ENCODE results near the gene STYX.

Gene STYX

DNA sequence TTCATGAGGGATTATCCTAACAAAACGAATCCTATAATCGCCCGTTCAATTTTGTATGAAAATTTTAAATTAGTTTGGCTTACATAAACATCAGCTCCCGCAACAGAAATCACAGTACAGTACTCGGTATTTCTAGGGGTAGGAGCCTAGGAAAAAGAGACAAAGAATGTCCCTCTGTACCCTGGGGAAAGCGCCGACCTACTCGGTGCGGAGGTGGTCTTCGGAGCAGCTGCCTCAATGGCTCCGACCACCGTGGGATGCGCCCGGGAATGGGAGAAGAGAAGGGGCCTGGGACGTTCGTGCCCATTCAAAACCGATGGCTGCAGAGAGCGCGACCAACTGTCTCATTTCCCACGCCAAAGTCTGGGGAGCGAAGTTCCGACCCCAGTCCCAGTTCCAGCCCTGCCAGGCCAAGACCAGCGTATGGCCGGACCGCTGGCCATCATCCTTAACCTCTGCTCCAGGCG, 60.8 kb downstream of the STYX start:
- H3K4me3 ChIP-seq (ENCODE audit: low read length), result peak overlapping the region; percentile 93
- no peak for TF ChIP-seq ZNF274 (IDR thresholded peaks at IDR 0.05; ENCODE audit: low read depth, low read length)

- peak within 1 kb of the TSS; percentile 93 for H3K4me3 ChIP-seq (ENCODE audit: low read length)
- TF ChIP-seq ZNF274 (IDR thresholded peaks at IDR 0.05; ENCODE audit: low read depth, low read length), result no peak
Observed at GRCh38 chr14:52791223-52792096, 61.5 kb downstream of the STYX start, which contains the start of gene GNPNAT1. TSS of gene GNPNAT1 (minus strand) at chr14:52791607. CDS start at chr14:52784650, 6,957 bp downstream.

DNA sequence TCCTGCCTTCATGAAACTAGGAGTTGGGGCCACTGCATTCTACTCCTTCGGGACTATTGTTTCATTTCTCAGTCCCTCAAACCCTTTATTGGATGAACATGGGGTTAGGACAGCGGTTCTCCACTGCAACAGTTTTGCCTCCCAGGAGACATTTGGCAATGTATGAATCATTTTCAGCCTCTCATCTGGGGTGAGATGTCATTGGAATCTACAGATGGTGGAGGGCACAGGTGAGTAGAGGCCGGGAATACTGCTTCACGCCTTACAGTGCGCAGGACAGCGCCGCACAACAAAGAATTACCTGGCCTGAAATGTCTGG, 62.1 kb downstream of the STYX start:
- H3K4me3 ChIP-seq (ENCODE audit: low read length), result peak overlapping the region; percentile 47; the same call in 1 of the 2 replicates
- TF ChIP-seq ZNF274 (IDR thresholded peaks at IDR 0.05; ENCODE audit: low read depth, low read length), result no peak

DNA sequence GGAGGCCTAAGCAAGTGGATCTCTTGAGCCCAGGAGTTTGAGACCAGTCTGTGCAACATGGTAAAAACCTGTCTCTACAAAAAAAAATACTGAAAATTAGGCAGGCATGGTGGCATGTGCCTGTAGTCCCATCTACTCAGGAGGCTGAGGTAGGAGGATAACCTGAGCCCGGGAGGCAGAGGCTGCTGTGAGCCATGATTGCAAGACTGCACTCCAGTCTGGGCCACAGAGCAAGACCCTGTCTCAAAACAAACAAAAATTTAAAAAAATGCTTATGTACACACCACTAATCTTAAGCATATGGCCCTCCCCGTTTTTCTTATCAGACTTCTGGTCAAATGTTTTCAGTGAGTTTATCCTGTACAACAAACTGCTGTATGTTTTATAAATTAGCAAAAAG, 63.1 kb downstream of the STYX start:
- no peak for TF ChIP-seq ZNF274 (IDR thresholded peaks at IDR 0.05; ENCODE audit: low read depth, low read length)
- no peak overlapping the region for H3K4me3 ChIP-seq (ENCODE audit: low read length)

- TF ChIP-seq ZNF274 (IDR thresholded peaks at IDR 0.05; ENCODE audit: low read depth, low read length), result no peak
- H3K4me3 ChIP-seq (ENCODE audit: low read length), result no peak overlapping the region
Observed at GRCh38 chr14:52797653-52798052, 67.7 kb downstream of the STYX start.

DNA sequence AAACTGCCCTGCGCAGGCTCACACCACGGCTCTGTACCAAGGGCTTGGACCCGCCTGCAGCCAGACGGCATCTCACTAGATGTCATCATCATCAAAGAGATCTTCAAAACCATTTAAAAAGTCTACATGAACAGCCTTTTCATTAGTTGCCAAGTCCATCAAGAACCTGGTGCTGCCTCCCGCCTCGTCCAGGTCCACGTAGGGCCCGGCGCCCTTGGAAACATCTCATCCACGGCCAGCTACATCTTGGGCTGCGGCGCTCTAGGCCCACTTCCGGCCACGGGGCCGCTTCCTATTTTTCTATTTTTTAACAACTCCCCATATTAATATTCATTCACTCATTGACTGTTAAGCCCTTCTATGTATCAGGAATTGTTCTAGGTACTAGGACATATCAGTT, 68.9 kb downstream of the STYX start:
- H3K4me3 ChIP-seq (ENCODE audit: low read length), result no peak overlapping the region
- TF ChIP-seq ZNF274 (IDR thresholded peaks at IDR 0.05; ENCODE audit: low read depth, low read length), result no peak

DNA sequence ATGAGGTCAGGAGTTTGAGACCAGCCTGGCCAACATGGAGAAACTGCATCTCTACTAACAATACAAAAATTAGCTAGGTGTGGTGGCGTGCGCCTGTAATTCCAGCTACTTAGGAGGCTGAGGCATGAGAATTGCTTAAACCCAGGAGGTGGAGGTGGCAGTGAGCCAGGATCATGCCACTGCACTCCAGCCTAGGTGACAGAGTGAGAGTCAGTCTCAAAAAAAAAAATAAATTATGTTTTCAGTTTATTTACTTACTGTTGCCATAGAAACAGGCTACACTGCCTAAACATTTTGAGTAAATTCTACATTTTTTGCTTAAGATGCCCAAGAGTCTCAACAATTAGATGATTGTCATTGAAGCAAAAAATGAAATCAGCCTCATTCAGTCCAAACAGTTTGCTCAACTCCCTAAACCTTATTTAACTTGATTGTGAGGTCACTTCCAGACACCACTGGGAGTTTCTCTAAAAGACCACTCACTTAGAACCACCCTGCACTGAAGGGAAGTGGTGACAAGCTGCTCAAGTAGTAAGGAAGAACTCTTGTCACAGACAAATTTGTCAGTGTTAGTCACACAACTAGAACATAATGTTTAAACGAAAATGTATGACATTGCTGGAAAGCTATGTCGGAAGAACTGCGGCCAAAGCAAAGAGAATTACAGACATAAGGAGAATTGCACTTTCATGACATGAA, 71.2 kb downstream of the STYX start:
- no peak overlapping the region for H3K4me3 ChIP-seq (ENCODE audit: low read length)
- no peak for TF ChIP-seq ZNF274 (IDR thresholded peaks at IDR 0.05; ENCODE audit: low read depth, low read length)

GRCh38 chr14:52802597-52802996, 72.6 kb downstream of the STYX start:
- H3K4me3 ChIP-seq (ENCODE audit: low read length), result no peak overlapping the region
- TF ChIP-seq ZNF274 (IDR thresholded peaks at IDR 0.05; ENCODE audit: low read depth, low read length), result no peak

- no peak for TF ChIP-seq ZNF274 (IDR thresholded peaks at IDR 0.05; ENCODE audit: low read depth, low read length)
- no peak overlapping the region for H3K4me3 ChIP-seq (ENCODE audit: low read length)
Observed at GRCh38 chr14:52806115-52806514, 76.1 kb downstream of the STYX start.

DNA sequence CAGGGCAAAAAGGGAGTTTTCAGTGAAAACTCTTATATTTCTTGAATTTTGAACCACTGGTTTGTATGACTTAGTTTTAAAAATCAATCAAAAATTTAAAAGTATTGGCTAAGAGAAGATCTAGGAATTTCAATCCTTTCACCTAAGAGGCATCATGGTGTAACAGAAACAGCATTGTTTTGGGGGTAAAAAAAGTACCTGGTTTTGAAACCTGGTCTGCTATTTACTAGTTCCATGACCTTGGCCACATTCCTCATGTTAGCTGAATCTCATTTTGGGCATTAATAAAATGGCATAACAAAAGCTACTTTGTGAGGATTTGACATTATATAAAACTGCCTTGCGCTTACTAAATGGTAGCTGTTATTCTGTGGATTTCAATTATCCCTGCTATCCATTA, 78.1 kb downstream of the STYX start:
- no peak for TF ChIP-seq ZNF274 (IDR thresholded peaks at IDR 0.05; ENCODE audit: low read depth, low read length)
- H3K4me3 ChIP-seq (ENCODE audit: low read length), result no peak overlapping the region

DNA sequence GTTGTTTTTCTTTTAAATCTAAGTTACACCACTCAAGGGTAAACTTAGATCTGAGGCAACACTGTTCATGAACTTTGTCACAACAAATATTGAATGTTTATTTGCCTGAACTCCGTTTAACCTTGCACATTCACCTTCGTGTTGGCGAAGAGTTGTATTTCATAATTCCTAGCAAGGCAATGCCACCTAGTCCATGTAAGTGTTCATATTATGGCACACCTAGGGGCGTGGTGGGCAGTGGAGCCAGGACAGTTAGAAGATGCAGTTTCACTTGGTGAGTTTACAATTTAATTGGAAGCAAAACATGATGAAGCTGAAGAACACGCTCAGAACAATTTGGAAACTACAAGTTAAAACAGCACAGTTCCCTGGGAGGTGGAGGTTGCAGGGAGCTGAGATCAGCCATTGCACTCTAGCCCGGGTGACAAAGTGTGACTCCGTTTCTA, 91.9 kb downstream of the STYX start:
- no peak for TF ChIP-seq ZNF274 (IDR thresholded peaks at IDR 0.05; ENCODE audit: low read depth, low read length)
- no peak overlapping the region for H3K4me3 ChIP-seq (ENCODE audit: low read length)

DNA sequence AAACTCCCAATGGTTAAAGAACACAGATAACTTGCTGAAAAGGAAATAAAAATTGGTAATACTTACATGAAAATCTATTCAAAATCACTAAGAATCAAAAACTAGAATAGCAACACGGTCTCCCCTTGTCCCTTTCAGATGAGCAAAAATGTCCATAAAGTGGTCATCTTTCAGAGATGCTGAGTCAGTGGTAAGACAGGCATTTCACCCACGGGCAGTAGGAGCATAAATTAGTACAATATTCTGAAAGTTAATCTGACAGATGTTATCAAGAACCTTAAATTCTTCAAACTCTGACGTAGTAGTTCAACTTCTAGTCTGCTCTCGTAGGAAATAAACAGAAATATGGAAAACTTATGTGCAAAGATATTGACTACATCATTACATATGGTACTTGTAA, 94.5 kb downstream of the STYX start:
- no peak overlapping the region for H3K4me3 ChIP-seq (ENCODE audit: low read length)
- TF ChIP-seq ZNF274 (IDR thresholded peaks at IDR 0.05; ENCODE audit: low read depth, low read length), result no peak

Measured in GM08714 (cell line).